Suppressor macrophage (primary cell): ENCODE data around the gene PHYKPL.
"Not testable (repeated sequence)": the region's sequence is repeated elsewhere in the genome, so short reads cannot be mapped to it uniquely, and the experiment has no call there.

Source experiments
- DNase-seq, 4 experiments: peaks; one replicate each; pipeline ENCODE4 v3.0.0-alpha.2; 2020 to 2022

The PHYKPL gene

GRCh38 chr5:178264044-178264443 lies 31.4 kb upstream of the PHYKPL start:
- DNase-seq, result no peak

DNA sequence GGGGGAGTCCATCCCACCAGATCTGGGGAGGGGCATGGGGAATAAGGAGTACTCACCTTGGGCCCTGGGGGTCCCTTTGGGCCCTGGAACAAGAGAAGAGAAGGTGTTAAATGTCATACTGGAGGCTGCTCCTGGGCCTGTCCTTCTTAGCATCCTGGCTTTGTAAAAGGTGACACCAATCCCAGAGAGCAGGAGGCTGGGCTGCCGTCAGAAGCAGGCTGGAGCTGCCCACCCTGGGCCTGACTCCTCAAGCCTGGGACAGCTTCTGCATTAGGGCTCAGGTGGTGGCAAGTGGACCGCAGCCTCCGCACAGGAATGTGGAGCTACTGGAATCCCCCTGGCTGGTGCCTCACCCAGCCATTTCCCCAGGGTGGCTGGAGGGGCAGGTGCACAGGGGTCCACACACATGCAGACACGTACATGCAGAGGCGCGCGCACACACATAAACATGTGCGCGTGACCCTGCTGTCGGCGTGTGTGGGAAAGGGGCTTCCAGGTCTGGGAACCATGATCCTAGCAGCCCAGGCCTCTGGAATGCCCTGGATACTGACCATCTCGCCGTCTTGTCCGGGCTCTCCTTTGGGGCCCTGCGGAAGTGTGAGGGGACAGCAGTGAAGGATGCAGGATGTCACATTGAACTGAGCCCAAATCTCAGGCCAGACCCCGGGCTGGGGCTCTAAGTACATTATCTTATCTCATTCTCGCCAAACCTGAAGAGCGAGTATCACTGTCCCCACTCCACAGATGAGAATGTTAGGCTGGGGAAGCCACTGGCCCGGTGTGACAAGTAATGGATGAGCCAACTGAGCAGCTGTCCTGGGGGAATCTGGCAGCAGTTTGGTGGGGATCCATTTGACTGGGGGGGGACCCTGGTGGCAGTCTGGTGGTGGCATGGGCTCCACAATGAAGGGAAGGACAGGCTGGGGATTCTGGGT lies 29.3 kb upstream of the PHYKPL start:
- no peak for DNase-seq

DNA sequence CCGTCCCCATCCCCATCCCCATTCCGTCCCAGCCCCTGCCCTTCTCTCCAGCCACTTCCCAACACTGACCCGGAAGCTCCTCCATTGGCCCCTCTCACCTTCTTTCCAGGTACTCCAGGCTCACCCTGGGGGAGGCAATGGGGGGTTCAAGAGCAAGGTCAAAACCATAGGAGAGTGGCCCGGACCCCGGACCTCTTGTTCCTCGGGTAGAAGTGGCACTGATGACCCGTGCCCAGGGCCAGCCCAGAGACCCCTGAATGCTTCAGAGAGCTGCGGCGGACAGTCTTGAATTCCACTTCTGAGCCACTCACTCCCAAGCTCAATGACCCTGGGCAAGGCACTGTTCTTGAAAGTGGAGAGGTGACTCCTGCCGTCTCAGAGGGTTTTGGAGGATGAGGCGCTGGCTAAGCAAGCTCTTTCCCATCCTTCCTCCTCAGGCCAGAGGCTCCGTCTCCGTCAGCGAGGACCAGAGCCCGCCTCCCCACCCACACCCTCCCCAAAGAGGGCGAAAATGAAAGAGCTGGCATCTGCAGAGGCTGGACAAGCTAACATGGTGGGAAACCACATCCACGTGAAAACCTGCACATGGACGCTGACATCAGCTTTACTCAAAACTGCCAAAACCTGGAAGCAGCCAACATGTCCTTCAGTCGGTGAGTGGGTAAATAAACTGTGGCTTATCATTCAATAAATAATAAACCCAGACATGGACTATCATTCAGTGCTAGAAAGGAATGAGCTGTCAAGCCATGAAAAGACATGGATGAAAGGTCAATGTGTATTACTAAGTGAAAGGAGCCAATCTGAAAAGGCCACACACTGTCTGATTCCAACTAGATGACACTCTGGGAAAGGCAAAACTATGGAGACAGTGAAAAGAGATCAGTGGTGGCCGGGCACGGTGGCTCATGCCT lies 27.3 kb upstream of the PHYKPL start:
- DNase-seq, result peak in 3 of 4 experiments; percentile 23 to 40 (median 34)

- no peak for DNase-seq
These were observed 25.0 kb upstream of the PHYKPL start for GRCh38 chr5:178257650-178258049.

DNA sequence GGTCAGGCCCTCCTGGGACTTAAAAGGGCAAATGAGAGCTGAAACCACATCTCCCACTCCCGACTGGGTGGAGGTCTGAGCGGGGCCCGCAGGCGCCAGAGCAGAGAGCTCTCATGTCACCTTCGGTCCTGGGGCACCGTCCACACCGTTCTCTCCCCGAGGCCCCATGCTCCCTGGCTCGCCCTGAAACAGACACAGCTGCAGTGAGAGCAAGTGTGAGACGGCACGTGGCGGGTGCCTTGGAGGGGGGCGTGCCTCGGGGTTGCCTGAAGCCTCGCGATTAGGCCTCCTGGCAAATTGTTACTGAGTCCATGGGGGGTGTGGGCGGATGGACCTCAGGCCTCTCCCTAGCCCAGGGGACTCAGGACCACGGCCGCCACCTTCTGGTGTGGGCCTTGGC lies 24.1 kb upstream of the PHYKPL start:
- no peak for DNase-seq

- not testable (repeated sequence) for DNase-seq
These were observed 21.0 kb upstream of the PHYKPL start for GRCh38 chr5:178253632-178254031.

DNA sequence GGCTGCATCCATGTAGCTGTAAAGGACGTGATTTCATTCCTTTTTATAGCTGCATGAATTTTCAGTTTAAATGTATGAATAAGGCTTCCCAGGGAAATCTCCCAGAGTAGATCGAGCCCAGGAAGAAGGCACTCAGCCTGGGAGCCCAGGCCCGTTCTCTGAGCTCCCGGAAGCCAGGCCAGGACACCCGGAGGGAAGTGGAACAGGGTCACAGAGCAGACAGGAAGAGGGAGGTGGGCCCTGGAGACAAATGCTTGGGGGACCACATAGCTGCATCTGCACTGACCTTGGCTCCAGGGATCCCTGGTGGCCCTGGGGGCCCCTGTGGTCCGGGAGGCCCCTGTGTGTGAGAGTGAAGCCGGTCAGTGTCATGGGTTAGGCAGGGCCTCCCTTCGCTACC lies 19.7 kb upstream of the PHYKPL start:
- DNase-seq, result no peak

- DNase-seq, result no peak
These were observed 17.7 kb upstream of the PHYKPL start for GRCh38 chr5:178250263-178250662.

- DNase-seq, result peak in 1 of 4 experiments; percentile 16
These were observed 16.8 kb upstream of the PHYKPL start for GRCh38 chr5:178249191-178249989.

GRCh38 chr5:178248750-178249149 lies 16.1 kb upstream of the PHYKPL start:
- peak in 1 of 4 experiments; percentile 9 for DNase-seq

DNA sequence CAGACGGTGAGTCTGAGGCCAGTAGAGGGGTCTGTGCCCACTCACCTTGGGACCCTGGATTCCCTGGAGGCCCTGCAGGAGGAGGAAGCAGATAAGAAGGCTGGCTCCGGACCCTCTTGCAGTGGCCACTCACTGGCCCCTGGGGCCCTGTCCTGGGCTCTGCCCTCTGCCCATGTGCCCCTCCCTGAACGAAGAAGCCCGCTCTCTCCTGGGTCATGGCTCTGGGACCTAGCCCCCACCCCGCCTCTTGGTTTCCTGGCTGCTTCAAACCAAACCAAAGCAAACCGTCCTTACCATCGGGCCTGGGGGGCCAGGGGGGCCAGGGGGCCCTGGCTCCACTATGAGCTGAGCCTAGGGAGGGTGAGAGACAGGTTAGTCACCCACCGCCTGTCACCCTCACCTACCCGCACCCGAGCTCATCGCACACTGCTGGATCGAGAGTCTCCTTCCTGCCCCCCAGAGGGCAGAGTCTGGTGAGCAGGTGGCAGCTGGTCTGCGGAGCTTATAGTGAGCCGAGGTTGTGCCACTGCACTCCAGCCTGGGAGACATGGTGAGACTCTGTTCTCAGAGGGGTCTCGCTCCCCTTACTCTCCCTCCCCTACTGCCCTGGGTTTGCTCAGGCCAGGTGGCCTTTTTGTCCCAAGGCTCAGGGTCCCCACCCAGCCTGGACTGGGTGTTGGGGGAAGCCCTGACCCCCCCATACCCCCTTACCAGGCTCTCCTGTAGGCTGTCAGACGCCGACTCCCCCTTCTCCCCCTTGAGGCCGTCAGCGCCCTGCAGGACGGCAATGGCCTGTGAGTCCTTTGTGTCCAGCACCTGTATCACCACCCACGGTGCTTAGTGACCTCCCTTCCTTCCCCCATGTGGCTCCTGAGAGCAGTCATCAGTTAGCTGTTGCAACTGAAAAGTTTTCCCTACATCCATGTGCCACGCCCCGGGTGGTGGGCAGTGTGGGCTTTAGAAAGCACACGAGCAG lies 15.2 kb upstream of the PHYKPL start:
- no peak for DNase-seq

- DNase-seq, result no peak
These were observed 14.2 kb upstream of the PHYKPL start for GRCh38 chr5:178246624-178247279.

DNA sequence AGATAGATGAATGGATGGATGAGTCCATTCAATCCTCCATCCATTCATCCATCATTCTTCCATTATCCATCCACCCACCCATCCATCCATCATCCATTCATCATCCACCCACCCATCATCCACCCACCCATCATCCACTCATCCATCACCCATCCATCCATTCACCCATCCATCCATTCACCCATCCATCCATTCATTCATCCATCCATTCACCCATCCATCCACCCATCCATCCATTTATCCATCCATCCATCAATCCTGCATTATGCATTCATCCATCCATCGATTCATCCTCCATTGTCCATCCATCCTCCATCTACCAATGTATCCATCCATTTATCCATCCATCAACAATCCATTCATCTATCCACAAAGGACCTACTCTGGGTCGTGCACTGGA lies 12.8 kb upstream of the PHYKPL start:
- no peak for DNase-seq

- DNase-seq, result peak in 1 of 4 experiments; percentile 38
These were observed 12.0 kb upstream of the PHYKPL start for GRCh38 chr5:178244576-178244975.

GRCh38 chr5:178242416-178242815 lies 9.8 kb upstream of the PHYKPL start:
- no peak for DNase-seq

DNA sequence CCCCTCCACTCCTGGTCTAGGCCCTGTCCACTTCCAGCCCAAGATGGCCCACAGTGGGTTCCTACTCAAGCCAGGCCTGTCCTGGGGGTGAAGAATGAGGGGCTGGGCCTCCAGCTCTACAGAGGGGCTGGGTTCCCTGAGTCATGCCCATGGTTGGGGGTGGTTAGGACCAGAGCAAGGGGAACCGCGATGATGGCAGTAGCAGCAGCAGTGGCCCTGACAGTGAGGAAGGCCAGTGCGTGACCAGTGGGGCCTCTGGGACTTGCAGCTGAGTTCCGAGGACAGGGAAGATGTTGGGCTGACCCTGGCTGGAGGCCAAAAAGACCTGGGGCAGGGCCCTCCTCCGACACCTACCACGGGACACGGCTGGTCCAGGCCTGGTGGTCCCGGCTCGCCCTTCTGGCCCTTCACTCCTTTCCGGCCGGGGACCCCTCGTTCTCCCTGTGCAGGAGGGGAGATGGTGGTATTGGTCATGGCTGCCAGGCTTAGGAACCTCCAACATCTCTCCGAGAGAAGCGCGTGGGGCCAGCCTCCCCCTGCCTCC lies 9.2 kb upstream of the PHYKPL start:
- peak in 3 of 4 experiments; percentile 44 to 66 (median 55) for DNase-seq

- DNase-seq, result peak in 2 of 4 experiments; percentile 38 to 46
These were observed 8.6 kb upstream of the PHYKPL start for GRCh38 chr5:178241231-178241663.

- peak in 1 of 4 experiments; percentile 16 for DNase-seq
These were observed 8.2 kb upstream of the PHYKPL start for GRCh38 chr5:178240766-178241165.

- DNase-seq, result peak in 1 of 4 experiments; percentile 15
These were observed 7.7 kb upstream of the PHYKPL start for GRCh38 chr5:178240341-178240741.
